ENCODE measurements around the gene CTSL. TPM values are rescaled to one million over a fixed set of nuclear protein-coding genes. Genes with fewer than 3 reads are reported as not detected.
A peak's percentile ranks its signal among the peaks of the same experiment; 100 is the strongest.

CTSL gene
- total RNA-seq (2021) = 17.0 and 21.0 TPM in 2 replicates
- Bru-seq, nascent RNA = percentile 61 among the genes with signal in this experiment
- BruChase-seq, experiment 1, labeled RNA remaining after a 2-hour chase = percentile 62 among the genes with signal in this experiment
- percentile 72 among the genes with signal in this experiment for BruChase-seq, experiment 2, labeled RNA remaining after a 6-hour chase
- long read RNA-seq, transcript CTSL-201 (8 exons, 1,436 nt) = major isoform, 15 of 56 reads
- long read RNA-seq, transcript CTSL-203 (8 exons, 2,177 nt) = minor isoform, 14 of 56 reads
- long read RNA-seq, partial matches to known transcripts = 15 of 56 reads
- long read RNA-seq, other reads (novel, unspliced or antisense) = 12 of 56 reads

DNA sequence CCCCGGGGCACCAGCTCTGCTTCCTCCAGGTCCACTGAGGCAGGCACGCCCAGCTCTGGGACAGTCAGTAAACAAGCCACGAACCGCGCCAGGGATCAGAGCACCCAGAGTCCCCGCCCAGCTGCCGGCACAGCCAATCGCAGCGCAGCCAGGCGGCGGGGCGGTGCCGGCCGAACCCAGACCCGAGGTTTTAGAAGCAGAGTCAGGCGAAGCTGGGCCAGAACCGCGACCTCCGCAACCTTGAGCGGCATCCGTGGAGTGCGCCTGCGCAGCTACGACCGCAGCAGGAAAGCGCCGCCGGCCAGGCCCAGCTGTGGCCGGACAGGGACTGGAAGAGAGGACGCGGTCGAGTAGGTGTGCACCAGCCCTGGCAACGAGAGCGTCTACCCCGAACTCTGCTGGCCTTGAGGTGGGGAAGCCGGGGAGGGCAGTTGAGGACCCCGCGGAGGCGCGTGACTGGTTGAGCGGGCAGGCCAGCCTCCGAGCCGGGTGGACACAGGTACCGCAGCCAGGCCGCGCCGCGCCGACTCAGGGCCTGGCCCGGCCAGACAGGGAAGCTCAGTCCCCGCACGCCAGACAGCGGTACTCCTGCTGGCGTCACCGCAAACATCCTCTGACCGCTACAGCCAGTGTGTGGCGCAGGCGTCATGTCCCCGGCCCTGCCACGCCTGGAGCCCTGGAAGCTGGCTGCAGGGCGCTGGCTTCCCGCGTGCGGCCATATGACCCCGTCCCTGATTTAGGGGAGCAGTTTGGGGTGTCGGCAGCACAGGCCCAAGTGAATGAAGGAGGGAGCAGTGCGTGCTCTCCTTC is at the start of gene CTSL:
Gene CTSL (plus strand): TSS at position 220 of the 810 bp plus-strand sequence. CDS start 1,485 bp downstream, outside the sequence.
- ChIA-PET CTCF (no interaction called here), POLR2A (ENCODE audit: low non-redundant PET) (no interaction called here)
- DNase-seq (ENCODE audit: low spot score) = peak; percentile 67
- Histone ChIP-seq H3K4me1 (ENCODE audit: insufficient read depth, low read length, poor library complexity, severe bottlenecking) (peaks cover 6% of the 10 kb centered on the region), H3K4me3 (ENCODE audit: low read depth, low read length, poor library complexity, severe bottlenecking) (peak within 1 kb of the TSS; percentile 77), H3K27ac (ENCODE audit: low read depth, low read length, poor library complexity, severe bottlenecking) (peak within 1 kb of the TSS; percentile 52), H3K27me3 (replicated peaks; ENCODE audit: insufficient read depth, low read depth, low read length, poor library complexity) (no peaks in the 10 kb centered on the region), H3K9me3 (ENCODE audit: low read depth, low read length, poor library complexity, severe bottlenecking) (no peaks in the 10 kb centered on the region), H3K36me3 (ENCODE audit: insufficient read depth, low read length, poor library complexity, severe bottlenecking) (no peaks in the 10 kb centered on the region)
- TF ChIP-seq CTCF (conservative IDR thresholded peaks at IDR 0.05; ENCODE audit: low read depth, low read length) (peak; percentile 29; the same call in 1 of the 2 replicates), EZH2 (IDR thresholded peaks at IDR 0.05; ENCODE audit: borderline replicate concordance, low read depth, low read length, poor library complexity, severe bottlenecking) (no peak)
- intact Hi-C loops (cut with micrococcal nuclease; ENCODE audit: unreplicated experiment) = no loop called here
- no TSS peak for BruUV-seq (replicated peaks)

GRCh38 chr9:87676976-87677775 is 48.7 kb upstream of the CTSL start:
- BruUV-seq (replicated peaks) = no TSS peak
- no peak for TF ChIP-seq EZH2 (IDR thresholded peaks at IDR 0.05; ENCODE audit: borderline replicate concordance, low read depth, low read length, poor library complexity, severe bottlenecking)
- TF ChIP-seq CTCF (conservative IDR thresholded peaks at IDR 0.05; ENCODE audit: low read depth, low read length) = no peak
- Histone ChIP-seq H3K4me1 (ENCODE audit: insufficient read depth, low read length, poor library complexity, severe bottlenecking) (peaks cover 7% of the 10 kb centered on the region), H3K27me3 (replicated peaks; ENCODE audit: insufficient read depth, low read depth, low read length, poor library complexity) (no peaks in the 10 kb centered on the region), H3K4me3 (ENCODE audit: low read depth, low read length, poor library complexity, severe bottlenecking) (no peak overlapping the region), H3K27ac (ENCODE audit: low read depth, low read length, poor library complexity, severe bottlenecking) (peak overlapping the region; percentile 38), H3K9me3 (ENCODE audit: low read depth, low read length, poor library complexity, severe bottlenecking) (no peaks in the 10 kb centered on the region), H3K36me3 (ENCODE audit: insufficient read depth, low read length, poor library complexity, severe bottlenecking) (peaks cover 61% of the 10 kb centered on the region)
- intact Hi-C loops (cut with micrococcal nuclease; ENCODE audit: unreplicated experiment) = no loop called here
- POLR2A ChIA-PET (ENCODE audit: low non-redundant PET) = no interaction called here
- peak; percentile 36 for DNase-seq (ENCODE audit: low spot score)
- CTCF ChIA-PET = interaction anchor here (0.7 kb wide), 1 partner anchor 1602 kb away, joined by 3 read pairs; no protein-coding TSS in a partner anchor

All from A673 (cell line).